DOHH2 (cell line): ENCODE results near the gene ZNF84.

Source experiments
- H3F3A ChIP-seq: fragments of 200-600 bp; sonication (generic), shearing (Covaris generic); 2 replicates; pipeline ENCODE4 v1.6.0; 2016; ENCODE audit warnings: antibody characterized with exemption, mild to moderate bottlenecking; ENCODE audit not compliant: control insufficient read depth, insufficient read depth
- H3K27ac ChIP-seq: fragments of 200-600 bp; sonication (generic); 2 replicates; pipeline ENCODE4 v1.5.1; 2014; ENCODE audit warnings: low read depth, mild to moderate bottlenecking, low read length, moderate library complexity
- H3K27me3 ChIP-seq: fragments of 200-600 bp; sonication (generic); 2 replicates; pipeline ENCODE4 v1.6.1; 2014; ENCODE audit warnings: mild to moderate bottlenecking, low read length, mixed read lengths; ENCODE audit not compliant: control insufficient read depth
- H3K36me3 ChIP-seq: fragments of 200-600 bp; sonication (generic); 2 replicates; pipeline ENCODE4 v1.6.1; 2014; ENCODE audit warnings: mild to moderate bottlenecking, low read length, moderate library complexity, mixed read lengths; ENCODE audit not compliant: control insufficient read depth
- H3K4me1 ChIP-seq: fragments of 200-600 bp; sonication (generic); 2 replicates; pipeline ENCODE4 v1.6.1; 2014; ENCODE audit warnings: mild to moderate bottlenecking, low read length, mixed read lengths; ENCODE audit not compliant: control insufficient read depth
- H3K4me2 ChIP-seq: fragments of 200-600 bp; sonication (generic); 2 replicates; pipeline ENCODE4 v1.6.0; 2014; ENCODE audit warnings: mild to moderate bottlenecking, low read length, moderate library complexity
- H3K4me3 ChIP-seq: fragments of 200-600 bp; sonication (generic); 2 replicates; pipeline ENCODE4 v1.5.1; 2014; ENCODE audit warnings: mild to moderate bottlenecking, low read length, mixed read lengths
- H3K79me2 ChIP-seq: fragments of 200-600 bp; sonication (generic); 2 replicates; pipeline ENCODE4 v1.6.1; 2014; ENCODE audit warnings: mild to moderate bottlenecking, low read length, mixed read lengths; ENCODE audit not compliant: control insufficient read depth
- H3K9me2 ChIP-seq: fragments of 200-600 bp; sonication (generic); replicated peaks from 2 replicates; pipeline ENCODE4 v1.6.1; 2014; ENCODE audit warnings: mild to moderate bottlenecking, low read length, mixed read lengths; ENCODE audit not compliant: control insufficient read depth
- H3K9me3 ChIP-seq: fragments of 200-600 bp; sonication (generic); 2 replicates; pipeline ENCODE4 v1.6.1; 2014; ENCODE audit warnings: antibody characterized with exemption, low read length, mixed read lengths; ENCODE audit not compliant: control insufficient read depth, insufficient read depth
- H4K20me1 ChIP-seq: fragments of 200-600 bp; sonication (generic); 2 replicates; pipeline ENCODE4 v1.6.0; 2014; ENCODE audit warnings: low read depth, mild to moderate bottlenecking, antibody characterized with exemption, low read length, moderate library complexity; ENCODE audit not compliant: control insufficient read depth, insufficient read depth
- EZH2phosphoT487 ChIP-seq: fragments of 200-600 bp; sonication (generic); IDR thresholded peaks from 2 replicates; pipeline ENCODE4 v1.6.1; 2017; ENCODE audit warnings: borderline replicate concordance, mild to moderate bottlenecking, antibody characterized with exemption, low read length, moderate library complexity, mixed read lengths
- TF ChIP-seq, protein P1 (sequence below): fragments of 200-600 bp; sonication (generic); IDR thresholded peaks from one replicate; pipeline ENCODE4 v1.5.1; 2014; ENCODE audit warnings: antibody characterized with exemption, mild to moderate bottlenecking, low read depth, low read length; ENCODE audit not compliant: poor library complexity, severe bottlenecking

ZNF84 gene

DNA sequence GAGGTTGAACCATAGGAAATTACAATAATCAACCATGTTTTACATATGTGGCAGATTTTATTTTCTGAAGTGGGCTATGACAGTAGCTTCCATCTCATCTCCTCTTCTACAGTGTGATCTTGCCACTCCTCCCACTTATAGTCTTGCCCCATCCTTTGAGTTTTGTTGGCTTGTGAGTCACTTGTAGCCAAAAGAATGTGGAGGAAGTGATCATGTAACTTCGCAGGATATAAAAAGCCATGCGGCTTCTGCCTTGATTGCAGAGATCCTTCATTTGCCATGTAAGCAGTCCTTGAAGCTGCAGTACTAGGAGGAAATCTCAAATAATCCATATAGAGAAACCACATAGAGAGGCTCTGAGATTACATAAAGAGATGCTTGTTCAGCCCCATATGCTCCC is 13.7 kb upstream of the ZNF84 start:
- Histone ChIP-seq H3K4me3 (no peak overlapping the region), H3K36me3 (no peaks in the 10 kb centered on the region), H3K9me3 (peaks cover 11% of the 10 kb centered on the region; the same call in 1 of the 2 replicates), H3K9me2 (no peaks in the 10 kb centered on the region), H3K27me3 (no peaks in the 10 kb centered on the region), H3F3A (no peaks in the 10 kb centered on the region), H4K20me1 (no peaks in the 10 kb centered on the region), H3K4me2 (no peak overlapping the region), H3K79me2 (no peaks in the 10 kb centered on the region), H3K4me1 (no peaks in the 10 kb centered on the region), H3K27ac (no peak overlapping the region)
- TF ChIP-seq, protein P1, sequence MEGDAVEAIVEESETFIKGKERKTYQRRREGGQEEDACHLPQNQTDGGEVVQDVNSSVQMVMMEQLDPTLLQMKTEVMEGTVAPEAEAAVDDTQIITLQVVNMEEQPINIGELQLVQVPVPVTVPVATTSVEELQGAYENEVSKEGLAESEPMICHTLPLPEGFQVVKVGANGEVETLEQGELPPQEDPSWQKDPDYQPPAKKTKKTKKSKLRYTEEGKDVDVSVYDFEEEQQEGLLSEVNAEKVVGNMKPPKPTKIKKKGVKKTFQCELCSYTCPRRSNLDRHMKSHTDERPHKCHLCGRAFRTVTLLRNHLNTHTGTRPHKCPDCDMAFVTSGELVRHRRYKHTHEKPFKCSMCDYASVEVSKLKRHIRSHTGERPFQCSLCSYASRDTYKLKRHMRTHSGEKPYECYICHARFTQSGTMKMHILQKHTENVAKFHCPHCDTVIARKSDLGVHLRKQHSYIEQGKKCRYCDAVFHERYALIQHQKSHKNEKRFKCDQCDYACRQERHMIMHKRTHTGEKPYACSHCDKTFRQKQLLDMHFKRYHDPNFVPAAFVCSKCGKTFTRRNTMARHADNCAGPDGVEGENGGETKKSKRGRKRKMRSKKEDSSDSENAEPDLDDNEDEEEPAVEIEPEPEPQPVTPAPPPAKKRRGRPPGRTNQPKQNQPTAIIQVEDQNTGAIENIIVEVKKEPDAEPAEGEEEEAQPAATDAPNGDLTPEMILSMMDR = no peak
- no peak for TF ChIP-seq EZH2phosphoT487

DNA sequence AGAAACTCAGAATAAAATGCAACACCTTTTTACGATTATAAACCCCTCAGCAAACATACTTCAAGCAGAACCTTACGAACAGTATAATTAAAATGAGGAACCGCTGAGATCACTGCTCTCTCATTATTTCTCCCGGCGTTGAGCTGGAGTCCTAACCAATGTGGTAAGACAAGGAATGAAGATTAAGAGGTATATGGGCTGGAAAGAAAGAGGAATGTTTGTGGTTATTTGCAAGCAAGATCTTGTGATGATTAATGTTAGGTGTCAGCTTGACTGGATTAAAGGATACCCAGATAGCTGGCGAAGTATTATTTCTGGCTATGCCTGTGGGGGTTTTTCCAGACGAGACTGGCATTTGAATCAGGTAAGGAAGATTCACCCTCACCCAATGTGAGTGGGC is 10.3 kb upstream of the ZNF84 start:
- Histone ChIP-seq H3K27ac (no peak overlapping the region), H3F3A (no peaks in the 10 kb centered on the region), H3K9me3 (peaks cover 18% of the 10 kb centered on the region), H4K20me1 (no peaks in the 10 kb centered on the region), H3K79me2 (no peaks in the 10 kb centered on the region), H3K4me3 (no peak overlapping the region), H3K9me2 (no peaks in the 10 kb centered on the region), H3K36me3 (no peaks in the 10 kb centered on the region), H3K4me2 (no peak overlapping the region), H3K4me1 (no peaks in the 10 kb centered on the region), H3K27me3 (no peaks in the 10 kb centered on the region)
- no peak for TF ChIP-seq EZH2phosphoT487

DNA sequence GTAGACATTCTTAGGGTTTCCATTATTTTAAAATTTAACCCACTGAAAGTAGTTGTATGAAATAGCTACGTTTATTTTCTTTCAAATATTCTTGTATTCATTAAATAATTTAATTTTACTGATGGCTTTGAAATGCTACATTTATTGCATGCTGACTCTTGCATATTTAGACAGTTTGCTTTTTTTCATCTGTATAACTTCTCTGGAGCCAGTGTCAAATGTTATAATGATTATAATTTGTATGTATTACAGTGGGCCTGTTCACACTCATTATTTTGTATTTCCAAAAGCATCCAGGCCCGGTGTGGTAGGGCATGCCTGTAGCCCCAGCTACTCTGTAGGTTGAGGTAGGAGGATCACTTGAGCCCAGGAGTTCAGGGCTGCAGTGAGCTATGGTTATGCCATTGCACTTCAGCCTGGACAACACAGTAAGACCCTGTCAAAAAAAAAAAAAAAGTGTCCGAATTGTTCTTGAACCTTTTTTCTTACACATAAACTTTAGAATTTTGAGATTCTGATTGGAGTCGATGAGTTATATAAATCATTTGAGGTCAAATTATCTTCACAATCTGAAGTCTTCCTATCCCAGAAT is 905 bp downstream of the ZNF84 start:
- H3K4me3 ChIP-seq = peak overlapping the region; percentile 85
- peaks cover 65% of the 10 kb centered on the region for H3K9me3 ChIP-seq
- H4K20me1 ChIP-seq = no peaks in the 10 kb centered on the region
- peaks cover 49% of the 10 kb centered on the region for H3K36me3 ChIP-seq
- H3K27me3 ChIP-seq = no peaks in the 10 kb centered on the region
- H3K9me2 ChIP-seq = no peaks in the 10 kb centered on the region
- peaks cover 10% of the 10 kb centered on the region for H3K4me1 ChIP-seq
- H3K79me2 ChIP-seq = peaks cover 42% of the 10 kb centered on the region
- H3K27ac ChIP-seq = peak overlapping the region; percentile 65
- TF ChIP-seq EZH2phosphoT487 = no peak
- TF ChIP-seq, protein P1 = no peak
- H3F3A ChIP-seq = no peaks in the 10 kb centered on the region; the same call in 1 of the 2 replicates
- H3K4me2 ChIP-seq = peak overlapping the region; percentile 53

DNA sequence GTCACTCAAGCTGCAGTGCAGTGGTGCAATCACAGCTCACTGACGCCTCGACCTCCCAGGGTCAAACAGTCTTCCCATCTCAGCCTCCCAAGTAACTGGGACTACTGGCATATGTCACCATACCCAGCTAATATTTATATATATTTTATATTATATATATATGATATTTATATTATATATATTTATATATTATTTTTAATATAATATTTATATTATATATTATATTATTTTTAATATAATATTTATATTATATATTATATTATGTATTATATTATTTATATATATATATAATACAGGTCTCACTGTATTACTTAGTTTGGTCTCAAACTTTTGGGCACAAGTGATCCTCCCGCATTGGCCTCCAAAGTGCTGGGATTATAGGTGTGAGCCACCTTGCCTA is 9.4 kb downstream of the ZNF84 start:
- TF ChIP-seq, protein P1 = no peak
- Histone ChIP-seq H3K79me2 (peaks cover 3% of the 10 kb centered on the region), H3K4me1 (no peaks in the 10 kb centered on the region), H3K9me2 (no peaks in the 10 kb centered on the region), H3K27ac (no peak overlapping the region), H3K4me3 (no peak overlapping the region), H3K4me2 (no peak overlapping the region), H4K20me1 (no peaks in the 10 kb centered on the region), H3K36me3 (peaks cover 93% of the 10 kb centered on the region), H3F3A (no peaks in the 10 kb centered on the region), H3K27me3 (no peaks in the 10 kb centered on the region), H3K9me3 (peaks cover 74% of the 10 kb centered on the region)
